Measurements from ENCODE around the gene CXCR5.

Gene CXCR5

DNA sequence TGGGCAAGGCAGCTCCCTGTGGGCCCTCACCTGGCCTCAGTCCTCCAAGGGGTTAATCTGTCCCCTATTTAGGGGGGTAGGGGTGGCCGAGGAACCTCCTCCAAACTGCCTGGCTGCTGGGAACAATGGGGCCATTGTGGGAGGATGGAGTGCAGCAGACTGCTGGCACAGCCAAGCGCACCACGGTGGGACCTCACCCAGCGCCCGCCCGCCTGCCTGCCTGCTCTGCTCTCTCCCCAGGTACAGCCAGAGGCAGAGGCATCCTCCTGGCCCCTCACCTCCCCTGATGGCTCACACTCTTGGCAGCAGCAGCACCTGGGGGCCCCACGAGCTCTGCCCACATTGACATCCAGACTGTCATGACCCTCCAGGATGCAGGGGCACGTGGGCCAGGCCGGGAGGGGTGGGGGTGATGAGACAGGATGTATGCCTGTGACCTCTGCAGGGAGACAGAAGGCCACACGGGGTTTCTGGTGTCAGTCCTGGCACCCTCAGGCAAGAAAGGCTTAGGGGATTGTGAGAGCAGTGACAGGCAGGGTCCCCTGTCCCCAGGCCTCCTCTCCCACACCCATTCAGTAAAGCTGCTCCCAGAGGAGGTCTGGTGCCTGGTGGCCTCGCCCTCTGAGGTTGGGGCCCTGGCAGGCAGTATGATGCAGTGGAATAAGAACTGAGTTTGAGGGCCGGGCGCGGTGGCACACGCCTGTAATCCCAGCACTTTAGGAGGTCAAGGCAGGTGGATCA, 30.7 kb downstream of the CXCR5 start:
- DNase-seq: peak; percentile 56 to 58

DNA sequence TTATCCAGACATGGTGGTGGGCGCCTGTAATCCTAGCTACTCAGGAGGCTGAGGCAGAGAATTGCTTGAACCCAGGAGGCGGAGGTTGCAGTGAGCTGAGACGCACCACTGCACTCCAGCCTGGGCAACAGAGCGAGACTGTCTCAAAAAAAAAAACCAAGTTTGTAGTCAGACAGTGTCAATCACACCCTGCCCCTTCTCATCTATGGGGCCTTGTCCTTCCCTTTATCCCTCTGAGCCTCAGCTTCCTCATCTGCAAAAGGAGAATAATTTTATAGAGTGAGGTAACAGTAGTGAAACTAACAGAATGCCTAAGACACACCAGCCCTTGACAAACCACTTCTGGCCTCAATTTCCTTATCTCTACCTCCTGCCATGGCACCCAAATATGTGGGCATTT, 31.3 kb downstream of the CXCR5 start:
- no peak for DNase-seq

- DNase-seq: no peak
These were observed 31.7 kb downstream of the CXCR5 start for GRCh38 chr11:118915396-118915795.

DNA sequence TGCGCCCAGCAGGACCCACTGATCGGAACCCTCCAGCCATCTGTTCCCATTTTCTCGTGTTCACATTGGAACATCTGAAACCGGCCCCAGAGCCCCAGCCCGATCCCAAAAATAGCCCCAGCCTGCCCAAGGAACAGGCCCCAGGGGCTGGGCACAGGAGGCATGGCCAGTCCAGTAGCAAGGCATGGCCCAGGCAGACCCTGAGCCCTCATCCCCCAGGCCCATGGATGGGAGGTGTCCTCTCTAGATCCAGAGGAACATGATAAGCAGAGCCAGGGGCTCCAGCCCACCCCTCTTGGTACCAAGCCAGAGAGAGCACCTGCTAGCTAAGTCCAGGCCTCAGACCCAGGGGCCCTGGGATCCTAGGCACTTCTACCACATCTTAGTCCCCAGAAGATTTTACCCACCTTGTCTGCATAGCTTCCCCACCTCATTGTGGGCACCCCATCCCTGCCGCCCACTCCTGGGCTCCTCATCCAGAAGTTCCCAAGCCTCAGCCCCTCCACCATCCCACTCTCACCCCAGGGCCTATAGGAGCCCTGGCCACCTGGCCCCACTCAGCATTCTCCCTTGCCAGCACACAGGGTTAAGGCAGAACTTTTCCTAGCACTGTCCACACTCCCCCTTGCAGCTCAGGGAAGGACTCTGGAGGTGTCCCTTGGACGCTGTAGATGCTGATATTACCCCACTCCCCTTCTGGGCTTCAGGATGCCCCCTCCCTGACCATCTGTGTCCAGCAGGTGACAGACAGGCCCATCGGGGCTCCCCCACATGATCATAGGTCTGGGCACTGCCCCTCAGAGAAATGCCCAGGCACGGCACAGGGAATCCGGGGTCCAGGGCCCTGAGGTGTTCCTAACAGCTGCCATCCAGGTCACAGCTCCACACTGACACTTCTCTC, 32.5 kb downstream of the CXCR5 start:
- no peak for DNase-seq

GRCh38 chr11:118916842-118917388, 33.2 kb downstream of the CXCR5 start:
- DNase-seq: no peak

- DNase-seq: peak in 1 of 2 experiments; percentile 57
These were observed 33.9 kb downstream of the CXCR5 start for GRCh38 chr11:118917481-118918127.

DNA sequence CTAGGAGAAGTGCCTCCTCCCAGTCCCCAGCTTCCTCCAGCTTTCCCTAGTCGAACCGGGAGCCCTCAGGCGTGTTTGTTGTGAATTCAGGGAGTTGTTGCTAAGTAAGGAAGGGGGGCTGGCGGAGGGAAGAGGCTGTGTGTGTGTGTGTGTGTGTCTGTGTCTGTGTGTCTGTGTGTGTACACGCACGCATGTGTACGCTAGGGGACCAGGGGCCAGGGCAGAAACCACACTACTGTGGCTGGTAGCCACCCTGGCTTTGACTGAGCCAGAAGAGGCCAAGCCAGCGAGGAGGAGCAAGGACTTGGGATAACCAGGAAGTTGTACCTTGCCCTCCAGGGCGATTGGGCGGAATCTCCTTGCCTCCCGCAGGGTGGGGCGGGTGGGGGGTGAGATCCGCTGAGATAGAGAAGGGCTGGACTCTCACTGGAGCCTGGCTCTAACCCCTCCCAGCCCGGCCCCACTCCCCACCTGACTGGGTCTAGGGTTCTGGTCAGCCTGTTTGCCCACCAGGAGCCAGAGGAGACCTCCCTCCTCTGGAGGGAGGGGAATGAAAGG, 34.5 kb downstream of the CXCR5 start:
- DNase-seq: no peak

- DNase-seq: no peak
These were observed 35.1 kb downstream of the CXCR5 start for GRCh38 chr11:118918686-118919280.

DNA sequence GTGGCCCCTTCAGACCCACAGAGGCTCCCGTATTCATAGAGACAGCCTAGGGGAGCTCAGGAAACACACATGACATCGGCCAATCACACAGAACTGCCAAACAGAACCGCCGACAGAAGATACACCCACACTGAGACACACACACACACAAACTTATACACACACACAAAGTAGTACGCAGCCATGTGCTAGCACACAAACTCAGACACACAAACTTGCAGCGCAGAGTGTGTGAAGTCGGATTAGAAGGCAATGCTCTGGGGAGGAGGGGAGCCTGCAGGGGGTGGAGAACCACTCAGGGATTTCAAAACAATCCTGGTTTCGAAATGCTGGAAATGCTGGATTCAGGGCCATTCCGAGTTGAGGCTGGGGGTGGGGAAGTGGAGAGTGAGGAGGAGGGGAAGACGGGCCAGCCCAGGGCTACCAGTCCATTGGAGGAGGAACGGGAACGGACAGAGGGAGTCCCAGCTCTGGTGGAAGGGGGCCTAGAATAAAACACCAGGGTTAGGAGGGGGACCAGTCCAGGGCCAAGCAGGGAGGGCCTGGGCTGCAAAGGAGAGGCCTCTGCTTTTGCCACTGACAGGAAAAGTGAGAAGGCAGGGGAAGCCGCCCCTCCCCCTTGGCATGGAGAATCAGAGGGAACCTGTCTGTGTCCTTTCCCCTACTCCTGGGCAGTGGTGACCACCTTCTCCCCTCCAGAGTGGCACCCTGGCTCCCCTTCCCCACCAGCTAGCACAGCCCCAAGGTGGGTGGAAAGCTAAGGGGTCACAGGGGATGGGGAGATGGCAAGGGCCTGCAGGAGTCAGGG, 37.6 kb downstream of the CXCR5 start:
- no peak for DNase-seq

- no peak for DNase-seq
These were observed 38.4 kb downstream of the CXCR5 start for GRCh38 chr11:118921929-118922744.

GRCh38 chr11:118922745-118923627, 39.3 kb downstream of the CXCR5 start:
- no peak for DNase-seq

GRCh38 chr11:118923721-118924587, 40.3 kb downstream of the CXCR5 start:
- no peak for DNase-seq

DNA sequence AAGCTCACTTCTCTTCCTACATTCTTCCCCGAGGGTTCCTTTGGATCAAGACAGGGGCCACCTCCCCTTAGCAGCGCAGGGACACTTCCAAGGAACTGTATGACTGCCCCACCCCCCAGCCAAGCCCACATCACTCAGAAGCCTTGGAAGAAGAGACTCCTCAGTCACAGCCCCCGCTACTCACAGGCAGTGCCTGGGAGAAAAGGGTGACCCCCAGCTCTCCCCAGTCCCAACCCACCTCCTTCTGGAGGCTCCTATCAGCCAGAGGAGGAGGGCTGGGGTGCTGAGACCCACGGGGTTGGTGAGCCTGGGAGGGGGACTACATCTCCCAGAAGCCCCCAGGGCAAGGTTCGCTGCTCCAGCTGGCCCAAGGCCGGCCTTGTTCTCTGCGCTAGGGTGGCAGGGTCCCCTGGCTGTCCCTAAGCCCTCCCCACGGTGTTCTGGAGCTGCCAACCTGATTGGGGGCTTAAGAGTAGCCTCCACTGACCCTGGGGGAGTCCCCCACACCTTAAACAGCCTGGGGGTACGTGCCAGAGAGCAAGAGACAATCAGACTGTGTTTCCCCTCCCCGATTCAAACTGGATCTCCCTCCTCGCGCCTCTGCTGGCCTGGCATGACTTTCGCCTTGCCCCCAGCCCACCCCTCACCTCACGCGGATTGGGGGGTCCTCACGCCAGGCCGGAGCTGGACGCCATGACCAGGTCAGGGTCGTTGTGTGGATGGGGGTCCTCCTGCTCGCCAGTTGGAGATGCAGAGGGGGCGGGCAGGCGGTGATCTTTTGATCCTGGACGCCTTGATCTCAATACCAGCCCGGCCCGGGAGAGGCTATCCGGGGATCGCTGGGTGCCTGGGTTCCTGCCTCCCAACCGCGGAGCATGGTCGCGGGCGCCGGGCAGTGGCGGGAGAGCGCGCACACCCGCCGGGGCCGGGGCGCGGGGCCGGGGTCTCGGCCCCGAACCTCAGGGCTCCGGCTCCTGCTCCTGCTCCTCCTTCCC, 41.2 kb downstream of the CXCR5 start:
- DNase-seq: peak in 1 of 2 experiments; percentile 32

DNA sequence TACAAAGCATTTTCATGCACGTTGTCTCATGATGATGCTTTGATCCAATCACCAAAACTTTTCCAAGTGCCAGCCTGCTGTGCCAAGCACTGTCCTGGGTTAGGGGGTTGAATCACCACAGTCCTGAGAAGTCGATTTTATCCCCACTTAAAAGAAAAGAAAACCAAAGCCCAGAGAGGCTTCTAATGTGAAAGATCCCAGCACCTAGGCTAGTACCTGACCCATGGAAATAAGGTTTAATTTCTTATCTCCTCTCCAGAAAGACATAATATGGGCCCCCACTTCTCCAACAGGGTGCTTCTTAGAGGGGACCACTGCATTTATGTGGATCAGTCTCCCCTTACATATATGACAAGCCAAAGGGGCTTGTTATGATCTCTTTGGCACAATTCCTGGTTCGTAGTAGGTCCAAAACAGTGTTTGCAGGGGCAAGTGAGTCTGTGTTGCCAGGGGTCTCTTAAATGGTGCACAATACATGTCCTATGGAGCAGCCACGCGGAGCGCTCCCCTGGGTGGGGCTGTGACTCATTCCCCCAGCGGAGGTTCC, 43.9 kb downstream of the CXCR5 start:
- DNase-seq: no peak

- DNase-seq: peak; percentile 88 to 95
These were observed 44.6 kb downstream of the CXCR5 start for GRCh38 chr11:118928101-118928869.

DNA sequence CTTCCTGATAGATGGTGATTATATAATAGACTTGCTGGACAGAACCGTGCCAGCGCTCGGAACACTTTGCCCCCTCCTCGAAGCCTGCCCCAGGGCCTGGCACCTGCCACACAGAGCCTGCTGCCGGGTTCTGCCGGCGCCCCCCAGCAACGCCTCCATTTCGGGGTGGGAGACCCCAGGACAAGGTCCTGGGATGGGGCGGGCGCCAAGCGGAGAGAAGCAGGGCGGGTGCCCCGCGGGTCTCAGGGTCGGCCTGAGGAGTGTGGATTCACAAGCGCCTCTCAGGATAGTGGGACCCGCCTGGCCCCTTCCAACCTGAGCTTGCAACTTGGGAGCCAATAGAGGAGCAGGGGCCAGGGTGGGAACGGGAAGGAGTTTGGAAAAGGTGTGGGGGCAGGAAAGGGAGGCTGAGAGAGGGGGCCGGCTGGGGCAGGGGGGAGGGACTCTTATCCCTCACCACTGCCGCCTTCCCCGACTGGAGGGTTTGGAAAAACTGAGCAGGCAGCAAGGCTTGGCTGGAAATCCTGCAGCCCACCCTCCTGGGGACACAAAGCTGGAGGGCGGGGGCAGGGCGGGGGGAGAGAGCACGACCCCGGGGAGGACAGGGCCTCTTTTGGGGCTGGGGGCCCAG, 45.3 kb downstream of the CXCR5 start:
- DNase-seq: no peak

Data from stimulated activated CD4-positive, alpha-beta T cell treated with anti-CD3 and anti-CD28 coated beads, Interleukin-4, amount 100 ng/mL, for 4 hours (primary cell).